Activated CD4-positive, alpha-beta T cell treated with anti-CD3 and anti-CD28 coated beads, Interleukin-10, Interleukin-2, amounts not matched to agents 100 ng/mL and 50 ng/mL, durations not matched to agents 16 hours and 8 hours (primary cell): ENCODE measurements around the gene AUTS2.
A peak's percentile ranks its signal among the peaks of the same experiment; 100 is the strongest.
"Not testable (repeated sequence)": the region's sequence is repeated elsewhere in the genome, so short reads cannot be mapped to it uniquely, and the experiment has no call there.

ENCODE experiments used
- DNase-seq: peaks from one replicate; pipeline ENCODE4 v3.0.0-alpha.2; 2020

The AUTS2 gene

DNA sequence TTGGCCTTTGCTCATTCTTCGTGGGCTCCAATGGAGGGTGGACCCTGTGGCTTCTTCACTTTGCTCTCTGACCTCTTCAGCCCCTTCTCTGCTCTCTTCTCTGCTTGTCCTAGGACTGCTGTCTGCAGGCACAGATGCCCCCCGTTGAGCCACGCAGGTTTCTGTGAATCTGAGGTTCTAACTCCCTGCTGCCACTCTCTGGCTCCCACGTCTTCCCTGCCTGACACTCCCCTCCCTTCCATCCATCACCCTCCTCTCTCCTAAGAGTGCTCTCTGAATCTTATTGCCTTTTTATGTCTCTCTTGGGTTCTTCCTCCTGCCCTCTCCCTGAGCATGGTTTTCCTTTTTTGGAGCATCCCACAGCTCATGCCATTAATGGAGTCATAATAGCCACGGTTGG, 1034.1 kb downstream of the AUTS2 start:
- no peak for DNase-seq

DNA sequence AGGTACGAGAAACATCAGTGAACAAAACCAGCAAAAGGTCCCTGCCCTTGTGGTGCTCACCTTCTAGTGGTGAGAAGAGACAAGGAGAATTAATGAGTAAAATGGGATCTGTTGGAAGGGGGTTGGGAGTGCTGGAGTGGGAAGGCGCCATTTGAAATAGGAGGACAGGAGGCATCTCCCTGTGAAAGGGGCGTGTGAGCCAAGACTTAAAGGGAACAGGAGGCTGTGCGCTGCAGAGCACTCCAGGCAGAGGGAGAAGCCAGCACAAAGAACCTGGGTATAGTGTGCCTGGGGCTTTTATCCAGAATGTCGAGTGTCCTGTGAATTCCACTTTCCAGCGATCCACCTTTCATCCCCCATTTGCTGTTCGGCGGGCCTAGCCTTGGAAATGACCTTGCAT, 1035.8 kb downstream of the AUTS2 start:
- DNase-seq, result no peak

DNA sequence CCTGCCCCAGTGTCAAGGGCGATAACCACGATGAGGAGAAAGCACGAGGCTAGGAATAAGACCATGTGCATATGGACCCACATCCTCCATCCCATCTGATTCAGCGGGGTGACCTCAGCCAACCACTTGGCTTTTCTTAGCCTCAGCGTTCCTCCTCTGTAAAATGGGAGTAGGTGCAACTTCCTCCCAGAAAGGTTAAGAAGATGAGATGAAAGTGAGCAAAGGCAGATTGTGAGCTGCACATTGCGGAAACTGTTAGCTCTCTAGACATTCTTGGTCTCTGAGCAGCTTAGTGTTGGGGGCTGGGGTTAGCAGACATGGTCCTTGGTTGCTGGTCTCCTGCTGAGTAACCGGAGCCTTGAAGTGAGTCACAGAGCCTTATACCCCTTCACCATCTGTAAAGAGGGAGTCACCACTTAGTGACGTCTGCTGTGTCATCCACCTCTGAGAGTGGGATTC, 1036.4 kb downstream of the AUTS2 start:
- no peak for DNase-seq

DNA sequence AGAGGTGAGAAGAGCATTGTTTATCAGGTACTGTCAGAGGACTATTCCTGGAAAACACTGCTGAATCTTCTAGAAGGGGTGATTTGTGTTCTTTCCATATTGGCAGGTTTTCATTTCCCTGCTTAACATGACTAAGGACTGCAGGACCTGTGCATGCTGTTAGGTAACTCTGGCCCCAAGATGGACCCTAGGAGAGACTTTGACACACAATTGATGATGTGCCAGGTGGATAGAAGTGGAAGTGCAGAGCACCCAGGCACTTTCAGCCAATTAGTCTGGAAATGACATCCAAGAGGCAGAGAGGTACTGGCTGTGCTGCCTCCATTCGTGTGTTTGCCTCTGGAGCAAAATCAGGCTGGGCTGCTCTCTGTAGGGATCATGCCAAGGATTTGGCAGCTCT, 1037.4 kb downstream of the AUTS2 start:
- no peak for DNase-seq

DNA sequence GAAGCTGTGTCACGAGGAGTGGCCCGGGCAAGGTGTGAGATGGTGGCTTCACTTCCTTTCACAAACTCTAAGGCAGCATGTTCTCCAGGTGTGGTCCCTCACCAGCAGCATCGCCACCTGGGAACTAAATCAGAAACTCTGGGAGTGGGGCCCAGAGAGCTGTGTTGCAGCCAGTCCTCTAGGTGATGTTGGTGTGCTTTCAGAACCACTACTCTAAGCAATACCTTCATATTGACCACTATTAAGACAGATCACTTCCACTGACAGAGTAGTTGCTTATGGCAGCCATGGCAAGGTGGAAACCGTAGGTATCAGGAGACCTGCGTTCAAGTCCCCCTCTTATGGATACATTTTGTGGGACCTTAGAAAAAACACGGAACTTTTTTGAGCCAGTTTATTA, 1037.9 kb downstream of the AUTS2 start:
- no peak for DNase-seq

DNA sequence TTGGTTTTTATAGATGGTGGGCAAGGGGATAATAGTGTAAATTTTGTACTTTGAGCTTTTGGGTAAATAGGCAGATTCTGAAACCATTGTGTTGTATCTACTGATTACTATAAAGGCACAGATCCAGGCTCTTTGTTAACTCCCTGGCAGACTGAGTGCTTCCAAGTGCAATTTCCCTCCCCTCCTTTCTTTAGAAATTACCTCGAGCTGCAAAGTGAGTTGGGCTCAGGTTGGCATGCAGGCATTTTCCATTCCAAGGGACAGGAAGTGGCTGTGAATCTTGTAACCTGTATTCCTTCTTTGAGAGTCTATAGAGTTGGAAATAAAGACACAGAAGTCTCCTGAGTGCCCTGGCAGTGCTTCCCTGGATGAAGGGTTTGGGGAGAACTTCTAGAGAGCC, 1039.5 kb downstream of the AUTS2 start:
- no peak for DNase-seq

DNA sequence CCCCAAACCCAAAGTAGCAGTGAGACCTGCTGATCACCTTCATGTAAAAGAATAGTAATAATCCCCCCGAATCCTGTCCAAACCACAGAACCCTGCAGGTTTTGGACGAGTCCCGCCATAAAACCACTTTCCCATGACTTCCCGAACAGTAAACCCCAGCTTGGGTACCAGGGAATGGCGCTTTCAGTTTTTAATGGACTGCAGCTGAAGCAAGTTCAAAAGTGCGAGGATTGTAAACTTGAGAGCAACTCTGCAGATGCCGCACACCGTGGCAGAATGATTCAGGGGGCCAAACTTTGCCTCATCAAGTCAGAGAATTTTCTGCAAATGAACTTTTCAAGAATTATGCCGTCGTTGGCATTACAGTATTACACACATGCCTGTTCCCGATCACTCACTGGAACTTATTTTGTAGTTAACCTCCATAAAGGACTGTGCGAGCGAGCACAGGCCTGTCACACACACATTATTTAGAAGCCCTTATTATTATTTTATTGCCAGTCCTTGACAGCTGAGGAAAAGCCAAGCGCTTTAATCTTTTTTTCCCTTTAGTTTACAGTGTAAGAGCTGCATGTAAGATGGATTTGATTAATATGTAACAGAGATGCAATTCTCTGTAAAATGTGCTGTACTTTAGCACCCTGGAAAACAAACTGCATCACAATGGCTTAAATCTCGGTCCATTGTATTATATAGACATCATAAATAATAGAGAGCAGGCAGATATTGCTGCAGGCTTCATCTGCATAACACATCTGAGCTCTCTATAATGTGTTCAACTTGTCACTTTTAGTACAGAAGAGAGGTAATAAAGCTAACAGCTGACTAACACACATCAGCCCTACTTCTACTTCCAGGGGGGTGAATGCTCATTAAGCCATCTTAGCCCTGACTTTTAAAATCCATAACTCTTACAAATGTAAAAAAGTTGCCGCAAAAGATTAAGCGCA, 1040.2 kb downstream of the AUTS2 start:
- DNase-seq, result no peak

DNA sequence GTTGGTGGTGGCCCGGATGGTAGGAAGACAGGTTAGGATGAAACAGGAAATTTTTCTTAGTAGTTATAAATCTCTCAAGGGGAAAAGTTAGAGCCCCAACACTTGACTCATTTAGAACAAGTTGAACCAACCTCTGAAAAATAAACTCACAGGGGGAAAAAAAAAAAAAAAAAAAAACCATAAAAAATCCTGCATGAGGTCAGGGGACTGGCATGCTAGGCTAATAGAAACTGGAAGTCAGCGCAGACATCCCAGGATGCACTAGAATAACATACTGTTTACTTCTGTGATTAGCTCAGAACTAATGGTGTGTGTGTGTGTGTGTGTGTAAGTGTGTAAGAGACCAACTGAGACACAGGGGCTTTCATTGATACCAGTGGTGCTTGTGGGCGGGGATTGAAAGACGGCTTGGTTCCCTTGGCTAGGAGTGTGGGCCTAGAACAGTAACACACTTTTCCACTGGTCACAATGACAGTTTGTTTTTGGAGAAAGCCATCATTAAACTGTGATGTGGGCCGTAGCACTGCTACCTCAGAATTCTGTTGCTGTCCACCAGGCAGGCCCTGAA, 1042.1 kb downstream of the AUTS2 start:
- DNase-seq, result no peak

DNA sequence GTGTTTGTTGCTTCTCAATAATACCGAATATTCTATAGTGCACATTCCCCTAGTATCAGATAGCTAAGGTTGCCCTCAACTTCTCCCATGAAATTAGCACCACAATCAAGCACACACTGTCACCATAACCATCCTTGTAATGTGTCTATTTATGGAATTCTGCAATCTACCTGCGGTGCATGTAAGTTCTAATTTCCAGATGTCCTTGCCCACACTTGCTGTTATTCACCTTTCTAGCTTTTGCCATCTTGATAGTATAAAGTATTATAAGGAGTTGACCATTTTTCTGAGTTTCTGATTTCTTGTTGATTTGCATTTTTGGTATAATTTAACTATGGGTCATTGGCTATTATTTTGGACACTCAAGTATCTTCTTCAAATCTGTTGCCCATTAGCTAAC, 1043.6 kb downstream of the AUTS2 start:
- no peak for DNase-seq

DNA sequence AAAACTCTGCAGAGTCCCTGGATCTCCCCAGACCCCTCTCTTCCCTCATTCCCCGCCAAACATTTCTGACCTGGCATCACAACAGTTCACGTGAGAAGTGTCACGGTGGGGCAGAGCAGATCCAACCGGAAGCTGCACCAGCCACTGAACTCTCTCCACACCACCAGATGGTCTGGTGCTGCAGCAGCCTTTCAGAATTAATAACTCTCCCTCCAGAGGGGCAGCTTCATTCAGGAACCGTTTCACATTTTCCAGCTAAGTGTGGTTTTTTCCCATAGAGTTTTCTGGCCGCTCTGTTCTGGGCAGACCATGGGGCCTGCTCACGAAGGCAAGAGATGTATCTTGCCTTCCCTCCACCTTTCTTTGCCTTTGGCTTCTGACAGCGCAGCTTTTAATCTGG, 1047.0 kb downstream of the AUTS2 start:
- DNase-seq, result no peak

DNA sequence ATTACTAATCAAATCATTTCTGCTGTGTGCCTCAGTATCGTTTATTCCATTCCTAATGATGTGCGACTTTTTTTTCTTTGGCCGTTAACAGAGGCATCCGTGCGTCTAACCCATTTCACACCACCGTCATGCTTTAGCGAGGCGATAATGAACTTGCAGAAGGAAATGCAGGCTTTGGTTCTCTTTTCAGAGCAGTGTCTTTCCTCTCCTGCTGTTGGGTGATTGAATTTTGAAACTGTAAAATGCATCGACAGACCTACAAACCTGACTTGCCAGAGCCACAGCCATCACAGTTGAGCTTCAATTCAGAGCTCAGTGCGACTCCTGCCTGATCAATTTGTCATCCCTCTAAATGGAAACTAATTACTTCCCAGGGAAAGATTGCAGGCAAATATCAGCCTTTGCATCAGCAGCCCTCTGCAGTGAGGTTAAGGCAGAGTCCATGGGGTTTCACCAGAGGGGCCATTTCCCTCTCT, 1047.6 kb downstream of the AUTS2 start:
- no peak for DNase-seq

DNA sequence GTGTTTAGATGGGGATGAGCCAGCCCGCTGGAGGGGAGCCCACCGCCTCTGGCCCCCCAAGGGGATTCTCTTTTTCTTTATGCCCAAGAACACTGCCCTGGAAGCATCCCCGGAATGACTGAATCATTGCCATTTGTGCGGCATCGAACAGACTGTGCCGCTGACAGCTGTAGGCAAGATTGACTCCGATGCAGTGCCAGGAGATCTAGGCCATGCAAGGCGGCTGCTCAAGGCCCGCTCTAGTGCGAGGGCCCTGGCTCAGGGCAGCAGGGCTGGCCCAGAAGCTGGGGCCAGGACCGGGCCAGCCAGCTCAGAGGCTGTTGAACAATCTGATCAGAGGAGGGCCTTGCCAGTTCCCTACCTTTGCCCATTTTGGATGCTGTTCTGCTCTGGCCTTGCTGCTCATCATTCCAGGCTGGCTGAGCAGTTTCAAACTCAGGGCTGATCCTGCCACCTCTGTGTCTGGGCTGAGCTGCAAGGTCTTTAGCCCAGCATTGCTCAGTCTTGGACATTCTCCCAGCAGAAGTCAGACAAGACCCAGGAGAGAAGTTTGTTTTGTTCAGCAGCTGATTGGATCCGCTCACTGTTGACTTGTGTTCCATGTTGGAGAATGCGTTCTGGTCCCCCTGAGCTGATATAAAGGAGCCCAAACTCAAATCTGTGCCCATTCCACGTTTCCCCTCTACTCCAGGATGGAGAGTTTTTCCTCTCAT, 1048.4 kb downstream of the AUTS2 start:
- no peak for DNase-seq

DNA sequence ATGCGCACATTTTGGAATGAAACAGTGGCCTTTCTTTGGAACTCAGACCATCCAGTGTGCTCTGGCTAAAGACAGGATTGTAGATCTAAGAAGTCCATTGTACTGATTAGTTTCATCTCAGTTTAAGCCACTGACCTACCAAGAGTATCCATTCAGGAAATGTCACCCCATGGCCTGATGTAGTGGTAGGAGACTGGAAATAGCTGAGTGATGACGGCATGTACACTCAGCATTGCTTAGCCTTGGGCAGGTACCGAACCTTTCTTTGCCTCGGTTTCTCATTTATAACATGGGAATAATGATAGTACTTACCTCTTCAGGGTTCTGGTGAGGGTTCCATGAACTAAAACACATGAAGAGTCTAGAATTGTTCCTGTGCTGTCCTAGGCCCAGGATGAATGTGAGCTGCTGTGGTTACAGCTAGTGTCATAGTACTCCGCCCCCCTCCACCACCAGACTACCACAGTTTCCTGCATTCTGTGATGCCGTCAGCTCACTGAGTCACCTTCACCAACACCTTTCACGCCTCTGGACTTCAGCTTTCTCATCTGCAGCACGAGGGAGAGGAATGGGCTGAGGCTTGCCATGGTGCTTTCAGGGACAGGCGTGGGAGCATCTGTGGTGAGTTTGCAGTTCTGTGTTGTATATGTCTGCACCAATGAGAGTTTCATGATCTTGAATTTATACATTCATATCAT, 1049.7 kb downstream of the AUTS2 start:
- DNase-seq, result peak; percentile 91

DNA sequence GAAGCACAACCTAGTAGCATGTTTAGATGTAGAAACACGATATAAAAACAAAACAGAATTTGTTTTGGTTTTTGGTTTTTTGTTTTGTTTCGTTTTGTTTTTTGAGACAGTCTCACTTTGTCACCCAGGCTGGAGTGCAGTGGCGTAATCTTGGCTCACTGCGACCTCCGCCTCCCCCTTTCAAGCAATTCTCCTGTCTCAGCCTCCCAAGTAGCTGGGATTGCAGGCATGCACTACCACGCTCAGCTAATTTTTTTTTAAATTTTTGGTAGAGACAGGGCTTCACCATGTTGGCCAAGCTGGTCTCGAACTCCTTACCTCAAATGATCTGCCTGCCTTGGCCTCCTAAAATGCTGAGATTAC, 1050.2 kb downstream of the AUTS2 start:
- DNase-seq, result not testable (repeated sequence)

DNA sequence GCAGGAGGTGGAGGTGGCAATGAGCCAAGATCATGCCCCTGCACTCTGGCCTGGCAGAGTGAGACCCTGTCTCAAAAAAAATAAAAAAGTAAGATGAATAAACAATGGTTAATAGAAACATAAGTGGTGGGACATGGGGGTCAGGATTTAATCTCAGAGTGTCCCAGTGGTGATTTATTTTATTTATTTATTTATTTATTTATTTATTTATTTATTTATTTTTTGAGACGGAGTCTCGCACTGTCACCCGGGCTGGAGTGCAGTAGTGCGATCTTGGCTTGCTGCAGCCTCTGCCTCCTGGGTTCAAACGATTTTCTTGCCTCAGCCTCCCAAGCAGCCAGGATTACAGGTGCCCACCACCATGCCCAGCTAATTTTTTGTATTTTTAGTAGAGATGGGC, 1051.0 kb downstream of the AUTS2 start:
- no peak for DNase-seq

DNA sequence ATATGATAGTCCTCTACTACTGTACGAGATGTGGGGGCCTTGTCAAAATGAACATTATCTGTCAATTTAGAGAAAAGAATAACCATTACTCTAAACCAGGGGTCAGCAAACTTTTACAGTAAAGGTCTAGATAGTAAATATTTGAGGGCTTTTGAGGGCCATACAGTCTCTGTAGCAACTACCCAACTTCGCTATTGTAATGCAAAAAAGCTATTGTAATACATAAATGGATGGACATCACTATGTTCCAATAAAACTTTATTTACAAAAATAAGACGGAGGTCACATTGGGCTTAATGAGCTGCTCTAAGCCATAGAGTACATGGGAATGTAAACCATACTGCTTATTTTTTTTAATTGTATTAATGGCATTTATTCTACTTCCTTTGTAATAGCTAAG, 1055.9 kb downstream of the AUTS2 start:
- DNase-seq, result no peak

DNA sequence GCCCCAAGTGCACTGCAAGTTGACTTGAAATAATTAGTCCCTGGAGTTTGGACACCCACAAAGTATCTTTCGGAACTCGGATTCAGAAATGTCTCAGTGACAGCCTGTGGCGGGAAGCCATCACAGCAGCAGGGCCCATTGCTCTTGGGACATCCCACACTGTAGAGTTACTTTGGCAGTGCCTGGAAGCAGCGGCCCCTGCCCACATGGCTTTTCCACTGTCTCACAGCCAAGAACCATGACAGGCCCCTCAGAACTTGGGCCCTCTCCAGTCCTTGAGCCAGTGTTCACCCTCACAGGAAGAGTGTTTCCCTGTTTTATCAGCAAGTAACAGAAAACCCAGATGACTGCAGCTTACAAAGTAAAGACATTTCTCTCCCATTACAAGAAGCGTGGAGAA, 1056.7 kb downstream of the AUTS2 start:
- DNase-seq, result no peak

DNA sequence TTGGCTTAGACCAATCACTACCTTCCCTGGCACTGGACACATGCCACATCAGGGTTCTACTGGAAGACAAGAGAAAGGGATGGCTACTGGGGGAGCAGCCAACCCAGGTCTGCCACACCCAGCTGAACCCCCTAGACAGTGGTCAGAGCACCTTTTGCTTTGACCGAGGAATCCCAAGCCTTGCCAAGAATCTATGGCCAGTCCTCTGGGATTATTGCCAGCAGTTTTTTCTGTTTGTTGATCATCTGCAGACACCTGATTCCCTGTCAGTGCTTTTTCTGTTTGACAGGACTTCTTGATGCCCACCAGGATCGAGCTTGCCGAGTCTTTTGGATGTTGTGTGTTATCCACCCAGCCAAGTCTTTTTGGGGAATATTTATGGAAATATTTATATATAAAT, 1057.4 kb downstream of the AUTS2 start:
- no peak for DNase-seq

DNA sequence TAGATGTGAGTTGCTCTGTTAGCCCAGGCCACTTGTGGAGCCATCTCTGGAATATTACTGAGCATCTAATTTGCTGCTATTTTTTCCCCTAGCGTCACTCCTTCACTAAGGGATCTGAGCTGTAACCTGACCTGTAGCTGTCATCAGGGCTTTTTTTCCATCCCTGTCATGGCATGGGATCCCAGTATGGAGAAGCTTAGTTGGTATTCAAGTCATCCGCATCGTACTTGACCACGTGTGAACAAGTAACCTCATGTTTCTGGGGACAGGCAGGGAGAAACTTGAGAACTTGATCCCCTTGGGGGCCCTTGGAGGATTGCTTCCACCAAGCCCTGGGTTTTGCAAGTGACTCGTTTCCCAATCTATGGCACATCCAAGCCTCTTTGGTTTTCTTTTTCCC, 1059.3 kb downstream of the AUTS2 start:
- no peak for DNase-seq

DNA sequence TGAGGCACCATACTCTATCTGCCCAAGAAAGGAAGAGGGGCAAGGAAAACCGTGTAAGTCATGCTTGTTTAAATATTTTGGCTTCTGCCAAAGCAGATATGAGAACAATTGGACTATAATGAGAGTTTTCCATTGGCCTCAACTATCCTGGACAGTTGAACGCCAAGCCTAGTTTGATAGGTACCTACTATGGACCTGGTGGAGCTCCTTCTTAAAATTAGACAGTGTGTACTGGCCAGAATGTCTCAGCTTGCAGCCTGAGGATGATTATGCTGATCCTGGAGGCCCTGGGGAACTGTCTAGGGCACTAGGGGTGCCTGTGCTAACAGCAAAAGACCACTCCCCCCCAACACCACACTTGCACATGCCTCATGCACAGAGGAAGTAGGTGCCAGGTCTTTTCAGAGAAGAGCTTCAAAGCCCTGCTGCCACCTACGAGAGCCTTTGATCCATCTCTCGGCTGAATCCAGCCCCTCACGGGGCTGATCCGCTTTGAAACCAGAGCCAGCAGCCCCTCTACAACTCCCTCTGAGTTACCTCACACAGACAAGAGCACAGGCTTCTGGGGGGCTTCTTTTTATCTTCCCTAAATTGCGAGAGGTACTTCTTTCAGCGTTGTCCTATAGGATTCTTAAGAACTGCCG, 1059.8 kb downstream of the AUTS2 start:
- DNase-seq, result no peak

DNA sequence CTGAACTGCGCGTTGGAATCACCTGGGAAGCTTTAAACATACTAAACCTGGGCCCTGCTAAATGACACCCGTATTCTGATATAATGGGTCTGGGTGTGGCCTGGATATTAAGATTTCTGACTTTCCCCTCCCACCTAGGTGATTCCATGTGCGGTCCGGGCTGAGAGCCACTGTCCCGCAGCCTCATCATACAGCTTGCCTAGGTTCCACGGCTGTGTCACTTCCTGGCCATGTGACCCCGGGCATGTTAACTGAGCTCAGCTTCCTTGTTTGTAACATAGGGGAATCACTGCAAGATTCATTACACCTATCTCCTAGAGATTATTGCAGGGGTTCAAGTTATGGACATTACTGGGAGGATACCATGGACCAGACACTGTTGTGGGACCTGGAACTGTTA, 1061.0 kb downstream of the AUTS2 start:
- DNase-seq, result no peak

DNA sequence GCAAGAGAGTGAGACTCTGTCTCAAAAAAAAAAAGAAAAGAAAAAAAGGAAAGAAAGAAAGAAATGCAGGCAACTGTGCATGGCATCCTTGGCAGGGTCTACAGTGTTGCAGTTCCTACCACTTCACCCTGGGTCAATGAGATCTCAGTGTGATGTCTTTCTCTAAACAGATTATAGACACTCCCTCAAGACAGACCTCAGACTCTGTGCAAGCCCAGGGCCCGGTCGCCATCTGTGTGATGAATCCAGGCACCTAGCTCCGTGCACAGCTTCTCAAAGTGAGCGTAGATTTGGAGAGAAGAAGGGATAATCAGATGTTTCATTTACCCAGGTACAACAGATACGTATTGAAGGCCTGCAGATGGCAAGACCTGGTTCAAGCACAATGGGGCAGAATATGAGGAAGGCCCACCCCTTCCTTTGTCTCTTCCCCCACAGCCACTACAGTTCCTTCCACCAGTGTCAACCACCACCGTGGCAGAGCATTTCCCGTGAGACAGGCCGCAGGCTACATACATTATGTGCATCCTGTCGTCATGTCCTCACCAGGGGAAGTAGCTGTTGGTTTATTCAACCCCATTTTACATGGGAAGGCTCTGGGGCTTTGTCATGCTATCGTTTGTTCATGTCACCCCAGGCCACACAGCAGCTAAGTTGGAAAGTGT, 1062.0 kb downstream of the AUTS2 start:
- DNase-seq, result peak; percentile 31
